A673 (cell line): ENCODE data around the gene ITLN1. TPM values are rescaled to one million over a fixed set of nuclear protein-coding genes. Genes with fewer than 3 reads are reported as not detected.

Source experiments
- BruUV-seq: library from RNA; stranded (reverse); fragments of 400-500 nt; replicated peaks from 2 replicates; lab custom pipeline; 2021; lab: Mats Ljungman, UMichigan
- CTCF ChIA-PET: fragments of 300-600 bp; sonication (Branson Sonifier 250); formaldehyde crosslinking; loops from one replicate; lab custom pipeline; 2022; ENCODE audit warnings: antibody characterized with exemption; lab: Charles Lee
- POLR2A ChIA-PET: fragments of 300-600 bp; sonication (Branson Sonifier 250); formaldehyde crosslinking; loops from one replicate; lab custom pipeline; 2022; ENCODE audit warnings: antibody characterized with exemption; ENCODE audit not compliant: low non-redundant PET; lab: Charles Lee
- DNase-seq: peaks from one replicate; pipeline ENCODE4 v3.0.0-alpha.2; 2015; ENCODE audit warnings: low spot score
- H3K27ac ChIP-seq: fragments of 200-600 bp; sonication (generic); 2 replicates; pipeline ENCODE4 v1.5.1; 2016; ENCODE audit warnings: mixed run types, low read depth, mild to moderate bottlenecking, mixed read lengths, antibody characterized with exemption, low read length; ENCODE audit not compliant: poor library complexity, severe bottlenecking
- H3K27me3 ChIP-seq: fragments of 200-600 bp; sonication (generic); replicated peaks from 2 replicates; pipeline ENCODE4 v1.6.1; 2017; ENCODE audit warnings: mixed run types, low read depth, mild to moderate bottlenecking, mixed read lengths, antibody characterized with exemption, low read length; ENCODE audit not compliant: insufficient read depth, poor library complexity
- H3K36me3 ChIP-seq: fragments of 200-600 bp; sonication (generic); 2 replicates; pipeline ENCODE4 v1.6.1; 2016; ENCODE audit warnings: mixed run types, mild to moderate bottlenecking, mixed read lengths, antibody characterized with exemption, low read length; ENCODE audit not compliant: insufficient read depth, poor library complexity, severe bottlenecking
- H3K4me1 ChIP-seq: fragments of 200-600 bp; sonication (generic); 2 replicates; pipeline ENCODE4 v1.6.1; 2017; ENCODE audit warnings: mixed run types, mild to moderate bottlenecking, mixed read lengths, antibody characterized with exemption, low read length; ENCODE audit not compliant: insufficient read depth, poor library complexity, severe bottlenecking
- H3K4me3 ChIP-seq: fragments of 200-600 bp; sonication (generic); 2 replicates; pipeline ENCODE4 v1.5.1; 2016; ENCODE audit warnings: low read depth, mixed run types, mild to moderate bottlenecking, mixed read lengths, low read length; ENCODE audit not compliant: poor library complexity, severe bottlenecking
- H3K9me3 ChIP-seq: fragments of 200-600 bp; sonication (generic); 2 replicates; pipeline ENCODE4 v1.6.1; 2016; ENCODE audit warnings: mixed run types, low read depth, mild to moderate bottlenecking, mixed read lengths, antibody characterized with exemption, low read length; ENCODE audit not compliant: poor library complexity, severe bottlenecking
- EZH2 ChIP-seq: fragments of 200-600 bp; sonication (generic); IDR thresholded peaks from 2 replicates; pipeline ENCODE4 v1.6.1; 2017; ENCODE audit warnings: borderline replicate concordance, low read depth, mild to moderate bottlenecking, mixed read lengths, antibody characterized with exemption, low read length; ENCODE audit not compliant: poor library complexity, severe bottlenecking
- intact Hi-C: fragments of 100-400 bp; cut with micrococcal nuclease; formaldehyde crosslinking; loops from one replicate; pipeline ENCODE4 v1.10.0; 2022; ENCODE audit not compliant: unreplicated experiment
- total RNA-seq: library from RNA; stranded (reverse); gene quantifications from 2 replicates; pipeline ENCODE4 v1.2.3, GENCODE V29; 2021
- TF ChIP-seq, protein P1 (sequence below): fragments of 300-800, 200-600 bp; sonication (generic); conservative IDR thresholded peaks from 2 replicates; pipeline ENCODE4 v1.5.1; 2017; ENCODE audit warnings: low read depth, mild to moderate bottlenecking, antibody characterized with exemption, low read length, moderate library complexity, mixed read lengths

ITLN1 gene
- total RNA-seq, 1 experiment from 2014 or later: not detected

- Histone ChIP-seq H3K9me3 (no peaks in the 10 kb centered on the region), H3K36me3 (no peaks in the 10 kb centered on the region), H3K4me1 (no peaks in the 10 kb centered on the region), H3K27me3 (no peaks in the 10 kb centered on the region), H3K4me3 (no peak overlapping the region), H3K27ac (no peak overlapping the region)
- intact Hi-C loops: no loop called here
- ChIA-PET POLR2A (no interaction called here), CTCF (interaction anchor here (0.6 to 1.4 kb wide), 3 partner anchors 47 to 153 kb away, joined by 4 to 5 read pairs (median 4); partner anchors contain the start of gene ITLN1)
- no peak for TF ChIP-seq EZH2
- TF ChIP-seq, protein P1, sequence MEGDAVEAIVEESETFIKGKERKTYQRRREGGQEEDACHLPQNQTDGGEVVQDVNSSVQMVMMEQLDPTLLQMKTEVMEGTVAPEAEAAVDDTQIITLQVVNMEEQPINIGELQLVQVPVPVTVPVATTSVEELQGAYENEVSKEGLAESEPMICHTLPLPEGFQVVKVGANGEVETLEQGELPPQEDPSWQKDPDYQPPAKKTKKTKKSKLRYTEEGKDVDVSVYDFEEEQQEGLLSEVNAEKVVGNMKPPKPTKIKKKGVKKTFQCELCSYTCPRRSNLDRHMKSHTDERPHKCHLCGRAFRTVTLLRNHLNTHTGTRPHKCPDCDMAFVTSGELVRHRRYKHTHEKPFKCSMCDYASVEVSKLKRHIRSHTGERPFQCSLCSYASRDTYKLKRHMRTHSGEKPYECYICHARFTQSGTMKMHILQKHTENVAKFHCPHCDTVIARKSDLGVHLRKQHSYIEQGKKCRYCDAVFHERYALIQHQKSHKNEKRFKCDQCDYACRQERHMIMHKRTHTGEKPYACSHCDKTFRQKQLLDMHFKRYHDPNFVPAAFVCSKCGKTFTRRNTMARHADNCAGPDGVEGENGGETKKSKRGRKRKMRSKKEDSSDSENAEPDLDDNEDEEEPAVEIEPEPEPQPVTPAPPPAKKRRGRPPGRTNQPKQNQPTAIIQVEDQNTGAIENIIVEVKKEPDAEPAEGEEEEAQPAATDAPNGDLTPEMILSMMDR: peak; percentile 33
- BruUV-seq: no TSS peak
- DNase-seq: peak; percentile 84
Observed at GRCh38 chr1:160837558-160838205, 47.3 kb downstream of the ITLN1 start.

- H3K27me3 ChIP-seq: no peaks in the 10 kb centered on the region
- BruUV-seq: no TSS peak
- H3K9me3 ChIP-seq: no peaks in the 10 kb centered on the region
- no peak overlapping the region for H3K27ac ChIP-seq
- H3K4me3 ChIP-seq: no peak overlapping the region
- no peak for DNase-seq
- H3K4me1 ChIP-seq: no peaks in the 10 kb centered on the region
- ChIA-PET CTCF (interaction anchor here (0.6 to 1.4 kb wide), 3 partner anchors 48 to 153 kb away, joined by 4 to 5 read pairs (median 4); partner anchors contain the start of gene ITLN1), POLR2A (no interaction called here)
- intact Hi-C loops: no loop called here
- H3K36me3 ChIP-seq: no peaks in the 10 kb centered on the region
- TF ChIP-seq, protein P1: no peak
- no peak for TF ChIP-seq EZH2
Observed at GRCh38 chr1:160836981-160837557, 47.9 kb downstream of the ITLN1 start.

DNA sequence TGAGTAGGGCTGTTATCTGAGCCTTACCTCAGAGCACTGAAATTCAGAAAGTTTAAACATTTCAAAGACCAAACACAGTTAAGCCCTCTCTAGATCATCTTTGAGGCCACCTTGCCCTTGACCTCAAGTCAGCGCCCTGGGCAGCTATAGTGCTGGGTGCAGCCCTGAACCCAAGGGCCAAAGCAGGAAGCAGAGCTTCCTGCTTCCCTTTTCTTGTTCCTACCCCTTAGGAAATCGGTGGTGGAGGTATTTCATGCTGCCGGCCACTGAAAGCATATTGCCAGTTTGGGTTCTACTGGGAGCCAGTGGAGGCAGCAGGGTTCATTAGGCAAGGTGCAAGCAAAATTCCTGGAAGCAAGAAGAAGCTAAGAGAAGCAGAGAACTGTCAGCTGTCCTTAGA lies 48.4 kb downstream of the ITLN1 start:
- Histone ChIP-seq H3K9me3 (no peaks in the 10 kb centered on the region), H3K27ac (no peak overlapping the region), H3K4me3 (no peak overlapping the region), H3K4me1 (no peaks in the 10 kb centered on the region), H3K27me3 (no peaks in the 10 kb centered on the region), H3K36me3 (no peaks in the 10 kb centered on the region)
- TF ChIP-seq, protein P1: no peak
- no peak for TF ChIP-seq EZH2
- no peak for DNase-seq
- ChIA-PET POLR2A (no interaction called here), CTCF (interaction anchor here (1.3 to 2.0 kb wide), 3 partner anchors 48 to 117 kb away, joined by 4 to 5 read pairs (median 4); partner anchors contain the start of gene ITLN1)
- BruUV-seq: no TSS peak
- intact Hi-C loops: no loop called here
